Fibroblast of the conjunctiva (primary cell): Measurements from ENCODE around the gene DNMT3A.
A peak's percentile ranks its signal among the peaks of the same experiment; 100 is the strongest.

Experiments
- DNase-seq: peaks from one replicate; pipeline ENCODE4 v3.0.0-alpha.2; 2010; ENCODE audit warnings: low read depth

Gene DNMT3A

DNA sequence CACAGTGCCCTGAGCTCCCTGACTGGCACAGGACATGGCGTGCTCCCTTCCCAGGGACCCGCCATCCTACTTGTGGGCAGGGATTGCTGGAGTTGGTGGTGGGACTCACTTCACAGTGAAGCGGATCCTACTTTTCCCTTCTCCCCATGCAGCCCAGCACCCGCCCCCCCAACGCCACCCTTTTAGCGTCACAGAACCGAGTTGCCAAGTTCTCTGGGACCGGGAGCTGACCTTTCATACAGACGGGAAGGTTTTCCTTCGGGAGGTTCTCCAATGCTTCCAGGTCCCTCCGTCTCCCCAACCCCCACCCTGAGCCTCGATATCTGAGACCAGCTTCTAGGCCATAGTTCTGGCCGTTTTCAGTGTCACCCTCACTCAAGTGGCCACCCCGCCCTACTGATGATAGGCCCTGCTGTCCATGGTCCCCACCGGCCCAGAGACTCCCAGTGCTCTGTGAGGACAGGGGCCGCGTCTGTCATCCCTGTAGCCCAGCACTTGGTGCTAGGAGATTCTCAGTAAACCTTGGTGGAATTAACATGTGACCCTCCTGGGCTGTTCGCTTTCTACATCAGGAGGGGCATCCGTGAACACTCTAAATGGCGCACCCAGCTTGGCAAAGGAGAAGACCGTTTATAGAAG is 1.6 kb upstream of the DNMT3A start:
- no peak for DNase-seq

DNA sequence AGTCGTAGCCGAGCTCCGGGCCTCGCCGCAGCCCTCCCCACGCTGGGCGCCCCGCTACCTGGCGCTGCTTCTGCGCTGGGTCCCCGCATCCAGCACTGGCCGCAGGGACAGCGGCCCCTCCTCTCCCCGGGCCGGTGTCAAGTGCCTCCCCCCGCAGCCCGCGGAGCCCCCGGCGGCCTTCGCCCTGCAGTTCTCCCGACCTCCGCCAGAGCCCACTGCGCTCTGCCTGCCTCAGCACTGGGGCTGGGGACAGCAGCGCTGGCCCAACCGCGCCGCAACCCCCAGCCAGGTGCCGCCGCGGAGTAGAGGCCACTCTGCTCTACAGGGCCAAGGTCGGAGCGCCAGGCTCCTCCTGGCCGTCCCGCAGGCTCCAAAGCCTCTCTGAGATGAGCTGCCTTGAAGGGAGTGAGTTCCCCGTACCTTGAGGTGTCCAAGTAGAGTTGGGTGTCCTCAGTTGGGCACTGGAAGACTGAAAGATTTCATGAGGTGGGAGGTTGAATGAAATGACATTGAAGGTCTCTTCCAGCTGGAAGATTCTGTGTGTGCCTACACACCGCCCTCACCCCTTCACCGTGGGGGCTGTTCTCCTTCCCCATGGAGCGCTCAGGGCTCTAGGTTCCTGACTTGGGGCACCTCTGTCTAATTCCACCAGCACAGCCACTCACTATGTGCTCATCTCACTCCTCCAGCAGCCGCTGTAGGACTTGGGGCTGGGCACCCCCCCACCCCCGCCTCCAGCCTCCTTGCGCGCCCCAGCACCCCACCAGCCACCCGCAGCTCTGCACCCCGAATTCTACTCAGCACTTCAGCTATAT is 854 bp upstream of the DNMT3A start:
- peak; percentile 43 for DNase-seq

DNA sequence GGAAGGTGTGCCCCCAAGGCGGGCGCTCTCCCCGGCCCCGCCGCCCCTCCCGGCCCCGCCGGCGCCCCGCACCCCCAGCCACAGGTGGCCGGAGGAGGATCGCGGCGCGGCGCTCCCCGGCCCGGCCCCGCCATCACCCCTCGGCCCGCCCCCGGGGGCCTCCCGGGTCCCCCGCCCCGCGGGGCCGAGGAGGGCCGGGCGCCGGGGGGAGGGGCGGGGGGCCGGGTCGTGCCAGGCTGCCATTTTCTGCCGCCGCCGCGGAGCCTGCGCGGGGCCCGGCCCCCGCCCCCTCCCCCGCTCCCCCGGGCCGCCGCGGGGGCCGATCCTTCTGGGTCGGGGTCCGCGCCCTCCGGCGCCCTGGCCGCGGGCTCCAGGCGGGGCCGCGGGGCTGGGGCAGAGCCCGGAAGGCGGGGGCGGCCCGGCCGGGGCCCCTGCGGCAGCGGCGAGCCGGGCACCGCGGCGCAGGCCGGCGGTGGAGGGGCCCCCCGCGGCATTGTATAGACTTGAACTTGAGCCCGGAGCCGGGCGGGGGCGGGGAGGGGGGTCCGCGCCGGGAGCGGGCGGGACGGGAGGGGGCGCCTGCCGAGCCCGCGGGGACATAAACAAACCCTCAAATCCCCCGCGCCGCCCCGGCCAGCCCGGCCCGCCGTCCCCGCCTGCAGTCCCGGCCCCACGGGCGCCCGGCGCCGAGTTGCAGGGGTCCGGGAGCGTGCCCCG is 556 bp downstream of the DNMT3A start:
- DNase-seq, result no peak

DNA sequence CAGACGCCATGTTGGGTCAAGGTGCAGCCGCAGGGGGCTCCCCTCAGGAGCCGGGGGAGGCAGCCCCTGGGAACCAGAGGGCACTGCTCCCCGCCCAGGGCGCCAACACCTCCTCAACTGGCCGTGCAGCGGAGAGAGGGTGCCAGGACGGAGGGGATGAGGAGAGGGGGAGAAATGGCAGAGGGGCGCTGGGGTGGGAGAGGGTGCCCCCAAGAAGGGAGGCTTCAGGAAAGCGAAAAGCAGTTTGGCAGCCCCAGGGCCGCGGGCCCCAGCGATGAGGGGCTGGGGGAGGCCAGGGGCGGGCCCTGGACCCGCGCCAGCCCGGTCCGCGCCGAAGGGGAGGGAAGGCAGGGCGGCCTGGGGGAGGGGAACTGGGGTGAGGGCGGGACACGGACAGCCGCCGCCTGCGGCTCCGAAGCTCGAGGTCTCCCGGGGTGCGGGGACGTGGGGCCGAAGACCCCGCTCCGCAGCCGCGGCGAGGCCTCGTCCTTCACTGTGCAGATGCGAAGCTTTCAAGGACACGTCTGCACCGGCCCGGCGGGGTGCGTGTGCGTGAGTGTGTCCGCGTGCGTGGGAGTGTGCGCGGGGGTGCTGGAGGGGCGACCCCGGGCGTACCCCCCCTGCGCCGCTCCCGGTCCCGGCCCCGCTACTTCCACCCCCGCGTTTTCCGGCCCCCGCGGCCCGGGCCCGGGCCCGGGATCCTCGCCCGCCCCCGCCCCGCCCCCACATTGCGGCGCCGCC is 1.4 kb downstream of the DNMT3A start:
- no peak for DNase-seq

DNA sequence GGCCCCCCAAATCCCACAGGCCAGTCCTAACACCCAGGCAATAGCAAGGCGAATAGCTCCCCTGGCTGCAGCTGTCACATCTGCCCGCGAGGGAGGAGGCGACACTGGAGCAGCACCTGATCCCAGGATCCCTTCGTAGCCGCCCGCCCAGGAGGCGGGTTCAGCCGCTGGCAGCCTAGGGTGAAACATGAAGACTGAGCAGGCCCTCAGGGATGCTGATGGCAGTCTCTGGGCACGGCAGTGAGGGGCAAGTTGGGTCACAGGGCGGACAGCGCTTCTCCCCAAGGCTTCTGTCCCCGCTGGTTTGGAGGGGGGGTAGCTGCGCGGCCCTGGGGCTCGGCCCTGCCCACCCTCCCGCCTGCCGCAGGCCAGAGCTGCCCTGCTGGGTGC is 1.9 kb downstream of the DNMT3A start:
- no peak for DNase-seq

DNA sequence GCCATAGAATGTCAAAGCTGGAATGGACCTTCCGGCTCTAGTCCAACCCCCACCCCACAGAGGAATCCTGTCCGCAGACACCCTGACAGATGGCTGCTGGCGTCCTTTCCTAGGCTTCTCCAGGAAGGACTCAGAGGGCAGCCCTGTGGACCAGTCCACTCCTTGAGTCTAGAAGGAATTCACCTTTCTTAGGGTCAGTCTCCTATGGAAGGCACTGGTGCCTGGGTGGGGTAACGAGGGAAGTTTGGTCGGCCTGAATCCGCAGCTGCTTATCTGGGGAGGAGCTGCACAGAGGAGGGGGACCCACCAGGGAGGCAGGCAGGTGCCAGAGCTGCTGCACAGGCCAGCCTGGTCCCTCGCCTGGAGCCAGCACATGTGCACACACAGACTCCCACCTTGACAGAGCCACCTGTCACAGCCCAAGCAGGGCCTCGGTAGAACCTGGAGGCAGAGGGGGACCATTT is 2.5 kb downstream of the DNMT3A start:
- no peak for DNase-seq

DNA sequence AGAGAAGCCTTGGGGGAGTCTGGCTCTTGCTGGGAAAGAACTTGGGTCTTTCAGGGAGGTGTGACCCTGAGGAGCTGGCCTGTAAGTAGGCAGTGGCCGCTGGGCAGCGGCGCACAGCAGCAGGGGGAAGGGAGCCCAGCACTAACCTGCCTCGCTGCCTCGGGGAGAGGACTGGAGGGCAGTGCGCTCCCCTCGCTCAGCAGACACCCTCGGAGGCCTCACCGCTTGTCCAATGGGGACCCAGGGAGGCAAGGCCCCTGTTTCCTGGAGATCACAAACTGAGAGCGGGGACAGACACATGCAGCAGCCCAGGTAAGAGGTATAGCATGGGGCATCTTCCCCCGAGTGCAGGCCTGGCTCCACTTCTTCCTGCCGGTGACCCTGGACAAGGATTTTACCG is 3.3 kb downstream of the DNMT3A start:
- DNase-seq, result no peak

DNA sequence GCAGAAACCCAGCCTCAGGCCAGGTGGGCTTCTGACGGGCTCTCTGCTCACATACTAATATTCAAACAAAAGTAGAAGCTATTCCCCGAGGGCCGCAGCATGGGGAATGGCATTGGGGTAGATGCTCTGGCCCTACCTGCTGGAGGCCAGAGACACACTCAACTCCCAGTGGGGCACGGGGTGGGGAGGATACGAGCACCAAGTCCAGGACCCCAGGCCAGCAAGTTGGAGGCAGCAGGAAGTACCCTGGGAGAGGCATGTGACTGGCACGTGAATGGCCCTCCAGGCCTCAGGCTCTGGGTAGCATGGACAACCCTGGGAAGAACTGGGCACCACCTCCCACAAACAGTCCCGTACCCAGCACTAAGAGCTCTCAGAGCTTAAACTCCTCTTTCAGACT is 3.8 kb downstream of the DNMT3A start:
- DNase-seq, result no peak

DNA sequence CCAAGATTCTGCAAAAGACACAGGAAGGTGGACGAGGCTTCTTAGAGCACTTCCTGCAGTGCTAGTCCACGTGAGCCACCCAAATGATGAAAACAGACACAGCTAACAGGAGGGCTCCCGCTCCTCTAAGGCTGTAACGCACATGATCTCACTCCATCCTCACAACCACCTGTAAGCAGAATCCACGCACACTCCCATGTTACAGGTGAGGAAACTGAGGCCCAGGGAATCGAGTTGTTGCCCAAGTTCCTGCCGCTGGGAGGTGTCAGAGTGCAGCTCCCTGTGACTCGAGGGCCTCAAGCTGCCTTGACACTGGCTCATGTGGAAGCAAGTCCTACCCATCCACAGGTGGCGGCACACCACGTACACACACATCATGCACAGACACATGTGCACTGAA is 4.4 kb downstream of the DNMT3A start:
- DNase-seq, result no peak

DNA sequence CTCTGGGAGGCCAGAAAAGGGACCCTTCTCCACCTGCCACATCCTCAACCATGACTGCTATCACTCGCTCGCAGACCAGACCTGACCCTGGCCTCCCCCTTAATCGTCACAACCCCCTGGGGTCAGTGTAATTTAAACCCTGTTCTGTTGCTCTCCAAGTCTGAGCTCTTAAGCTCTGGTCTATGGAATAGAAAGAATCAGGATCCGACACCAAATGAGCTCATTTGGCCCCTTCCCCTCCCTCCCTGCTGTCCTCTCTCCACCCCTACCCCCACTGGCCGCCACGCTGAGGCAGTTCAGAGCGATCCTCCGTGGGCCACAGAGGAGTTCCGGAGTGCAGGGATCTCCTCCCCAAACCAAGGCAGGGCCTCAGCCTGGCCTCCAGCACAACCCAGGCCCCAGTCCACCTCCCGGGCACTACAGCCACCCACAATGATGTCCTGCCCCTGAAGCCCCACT is 5.3 kb downstream of the DNMT3A start:
- no peak for DNase-seq

DNA sequence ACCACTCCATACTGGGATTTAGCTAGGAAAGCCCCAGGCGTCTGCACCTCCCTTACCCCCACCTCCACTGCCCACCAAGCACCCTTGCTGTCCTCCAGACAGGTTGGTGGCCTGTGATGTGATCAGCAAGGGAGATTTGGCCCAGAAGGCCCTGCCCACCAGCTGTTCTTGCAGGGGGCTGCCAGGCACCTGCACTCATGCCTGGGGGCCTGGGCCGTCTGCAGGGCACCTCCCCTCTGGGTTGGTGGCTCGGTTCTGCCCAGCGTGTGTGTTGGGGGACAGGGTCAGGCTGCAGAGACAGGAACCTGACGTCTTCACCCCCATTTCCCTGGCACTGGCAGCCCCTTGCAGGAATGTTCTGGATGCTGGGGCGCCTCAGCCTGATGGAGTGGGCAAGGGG is 5.8 kb downstream of the DNMT3A start:
- no peak for DNase-seq

DNA sequence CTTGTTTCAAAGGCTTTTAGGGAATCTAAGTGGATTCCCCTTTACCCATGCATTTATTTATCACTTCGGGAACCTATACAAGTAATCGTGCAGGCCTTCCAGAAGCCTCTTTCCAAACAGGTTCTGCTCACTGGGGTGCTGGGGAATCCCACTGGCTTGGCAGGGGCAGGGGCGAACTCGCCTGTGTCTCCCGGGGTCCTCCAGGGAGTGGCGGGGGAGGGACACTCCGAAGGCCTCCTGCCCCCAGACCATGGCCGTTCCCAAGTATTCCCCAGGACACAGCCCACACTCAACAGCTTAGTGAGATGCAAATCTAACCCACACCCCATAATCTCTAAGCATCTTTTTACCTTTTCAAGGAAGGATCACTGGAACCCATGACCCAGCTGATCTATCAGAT is 6.5 kb downstream of the DNMT3A start:
- no peak for DNase-seq

DNA sequence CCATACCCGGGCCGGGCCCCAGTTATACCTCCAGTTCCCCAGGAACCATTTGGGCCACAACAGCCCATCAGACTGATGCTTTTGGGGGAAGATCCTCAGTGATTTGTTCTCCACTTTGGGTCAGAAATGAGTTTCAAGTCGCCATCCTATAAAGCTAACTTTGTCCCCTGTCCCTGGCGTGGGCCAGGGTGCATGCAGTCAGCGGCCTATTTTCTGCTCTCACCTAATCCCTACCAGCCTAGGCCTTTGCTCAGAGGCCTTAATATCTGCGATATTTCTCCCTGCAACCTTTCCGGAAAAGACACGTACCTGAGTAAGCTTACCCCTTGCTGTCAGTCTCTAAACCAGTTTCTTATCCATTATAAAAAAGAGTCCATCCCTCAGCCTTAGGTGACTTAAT is 7.2 kb downstream of the DNMT3A start:
- no peak for DNase-seq

DNA sequence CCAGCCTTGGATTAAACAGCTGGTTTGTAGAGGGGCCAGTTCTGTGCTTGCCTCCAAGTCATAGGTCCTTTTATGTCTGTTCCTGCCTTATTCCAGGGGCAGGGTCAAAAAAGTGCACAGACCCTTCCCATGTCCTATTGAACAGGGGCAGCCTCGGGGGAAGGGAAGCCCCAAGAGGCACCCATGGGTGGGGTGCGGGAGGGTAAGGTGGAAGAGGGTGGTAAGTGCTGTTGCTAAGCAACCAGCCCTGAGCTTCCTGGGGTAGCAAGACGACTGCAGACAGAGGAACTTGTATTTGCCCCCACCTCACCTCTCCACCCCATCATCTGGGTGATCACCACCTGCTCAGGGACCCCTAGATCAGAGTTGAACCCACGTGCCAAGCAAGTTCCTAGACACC is 7.7 kb downstream of the DNMT3A start:
- no peak for DNase-seq

DNA sequence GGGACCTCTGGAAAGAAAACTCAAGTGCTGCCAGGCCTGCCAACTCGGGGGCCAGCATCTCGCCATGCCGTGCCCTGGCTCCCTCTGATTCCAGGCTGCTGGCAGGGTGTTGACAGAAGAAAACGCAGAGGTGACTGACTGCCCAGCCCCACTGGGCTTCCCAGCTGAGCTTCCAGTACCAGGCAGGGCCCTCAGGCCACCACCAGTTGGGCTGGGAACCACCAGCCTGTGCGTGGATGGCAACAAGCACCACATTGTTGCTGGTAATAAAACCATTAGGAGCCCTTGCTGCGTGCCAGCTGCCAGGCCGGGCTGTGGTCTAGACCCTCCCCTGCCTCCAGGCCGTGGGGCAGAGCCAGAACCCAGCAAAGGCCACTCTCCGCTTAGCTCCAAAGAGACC is 9.2 kb downstream of the DNMT3A start:
- no peak for DNase-seq

DNA sequence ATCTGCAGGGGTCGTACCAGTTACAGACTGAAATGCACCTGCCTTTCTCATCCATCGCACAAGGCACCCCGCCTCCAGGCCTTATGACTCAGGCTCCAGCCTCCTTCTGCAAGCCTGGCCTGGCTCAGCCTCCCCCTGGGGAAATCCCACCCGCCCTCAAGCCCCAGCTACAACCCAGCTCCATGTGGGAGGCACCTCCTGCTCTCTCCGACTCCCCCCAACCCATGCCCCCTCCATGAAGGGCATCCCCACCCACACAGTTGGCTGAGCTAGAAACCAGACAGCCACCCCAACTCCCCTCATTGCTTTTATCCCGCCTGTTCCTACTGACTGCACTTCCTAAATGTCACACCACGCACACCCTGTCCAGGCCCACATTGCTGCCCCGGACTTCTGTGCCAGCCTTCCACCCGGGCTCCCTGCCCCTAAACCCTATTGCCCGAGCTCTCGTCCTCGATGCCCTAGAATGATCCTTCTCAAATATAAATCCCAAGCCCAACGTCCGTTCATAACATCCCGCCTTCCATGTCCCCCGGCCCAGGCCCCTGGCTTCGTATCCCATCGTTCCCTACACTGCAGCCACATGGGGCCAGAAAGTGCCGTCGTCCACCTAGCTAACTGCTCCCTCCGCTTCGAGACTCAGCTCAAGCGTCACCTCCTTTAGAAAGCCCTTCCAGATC is 9.9 kb downstream of the DNMT3A start:
- no peak for DNase-seq

DNA sequence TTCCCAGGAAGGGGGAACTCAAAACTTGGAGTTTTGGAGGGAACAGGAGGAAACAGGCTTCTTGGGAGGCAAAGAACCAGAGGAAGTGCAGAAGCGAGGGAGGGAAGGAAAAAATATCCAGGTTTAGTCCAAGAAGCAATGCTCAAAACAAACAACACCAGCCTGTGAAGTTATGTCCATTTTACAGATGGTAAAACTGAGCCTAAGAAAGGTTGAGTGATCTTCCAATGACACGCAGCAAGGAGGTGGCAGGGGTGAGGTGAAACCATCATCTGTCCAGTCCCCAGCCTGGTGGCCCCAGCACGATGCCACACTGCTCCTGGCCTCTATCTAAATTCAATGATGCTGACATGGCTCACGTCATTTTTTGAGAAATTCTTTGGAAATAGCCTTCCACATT is 10.8 kb downstream of the DNMT3A start:
- no peak for DNase-seq

DNA sequence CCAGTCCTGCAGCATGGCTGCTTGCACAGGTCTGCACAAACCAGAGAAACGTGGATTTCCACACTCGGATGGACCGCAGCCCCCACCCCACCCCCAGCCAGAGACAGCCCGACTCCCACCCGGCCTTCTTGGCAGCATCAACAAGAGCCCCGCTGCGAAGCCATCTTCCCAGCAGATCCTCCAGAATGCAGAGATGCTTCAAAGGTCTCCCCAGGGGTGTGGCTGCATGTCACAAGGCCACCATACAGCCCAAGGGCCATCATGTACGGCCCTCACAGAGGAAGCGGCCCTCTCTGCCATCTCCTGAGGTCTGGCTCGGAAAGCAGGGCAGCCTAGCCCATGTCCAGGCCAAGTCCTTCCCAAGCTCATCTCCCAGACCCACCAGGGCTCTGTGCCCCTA is 11.5 kb downstream of the DNMT3A start:
- no peak for DNase-seq

DNA sequence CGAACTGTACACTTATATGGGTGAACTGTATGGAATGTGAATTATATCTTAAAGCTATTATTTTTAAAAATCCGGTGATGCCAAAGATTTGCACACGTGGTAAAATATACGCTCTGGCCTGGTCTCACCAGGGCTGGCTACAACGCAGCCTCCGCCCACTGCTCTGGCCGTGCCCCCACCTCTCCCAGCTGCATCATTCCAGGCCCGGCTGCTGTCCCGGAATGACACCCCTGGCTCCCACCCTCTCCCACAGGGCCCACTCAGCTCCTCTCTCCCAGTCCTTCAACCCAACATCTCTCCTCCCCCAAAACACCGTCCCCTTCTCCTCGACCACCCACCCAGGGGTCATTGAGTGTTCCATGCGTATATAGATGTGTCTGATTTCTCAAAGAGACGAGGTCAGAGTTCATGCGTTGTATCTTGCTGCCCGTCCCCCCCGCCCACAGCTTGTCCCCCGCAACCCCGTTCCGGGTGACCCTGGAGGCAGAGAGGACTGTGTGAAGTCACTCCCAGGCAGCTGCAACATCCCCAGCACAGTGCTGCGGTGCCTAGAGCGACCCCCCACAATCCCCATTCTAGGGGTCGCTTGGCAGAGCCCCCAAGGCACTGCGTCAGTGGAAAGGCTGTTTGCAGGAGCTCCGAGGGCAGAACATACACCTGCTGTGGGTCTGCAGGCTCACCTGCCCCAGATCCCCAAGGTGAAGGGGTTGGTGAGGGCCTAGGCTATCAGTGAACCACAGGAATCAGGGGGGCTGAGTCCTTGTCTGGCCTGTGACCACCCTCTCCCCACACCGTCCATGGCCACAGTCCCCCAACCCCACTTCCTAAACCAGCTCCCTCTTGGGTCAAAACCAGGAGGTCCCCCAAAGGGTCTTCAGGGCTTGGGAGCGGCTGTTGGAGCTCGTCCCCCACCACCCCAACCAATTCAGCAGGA is 13.3 kb downstream of the DNMT3A start:
- no peak for DNase-seq

DNA sequence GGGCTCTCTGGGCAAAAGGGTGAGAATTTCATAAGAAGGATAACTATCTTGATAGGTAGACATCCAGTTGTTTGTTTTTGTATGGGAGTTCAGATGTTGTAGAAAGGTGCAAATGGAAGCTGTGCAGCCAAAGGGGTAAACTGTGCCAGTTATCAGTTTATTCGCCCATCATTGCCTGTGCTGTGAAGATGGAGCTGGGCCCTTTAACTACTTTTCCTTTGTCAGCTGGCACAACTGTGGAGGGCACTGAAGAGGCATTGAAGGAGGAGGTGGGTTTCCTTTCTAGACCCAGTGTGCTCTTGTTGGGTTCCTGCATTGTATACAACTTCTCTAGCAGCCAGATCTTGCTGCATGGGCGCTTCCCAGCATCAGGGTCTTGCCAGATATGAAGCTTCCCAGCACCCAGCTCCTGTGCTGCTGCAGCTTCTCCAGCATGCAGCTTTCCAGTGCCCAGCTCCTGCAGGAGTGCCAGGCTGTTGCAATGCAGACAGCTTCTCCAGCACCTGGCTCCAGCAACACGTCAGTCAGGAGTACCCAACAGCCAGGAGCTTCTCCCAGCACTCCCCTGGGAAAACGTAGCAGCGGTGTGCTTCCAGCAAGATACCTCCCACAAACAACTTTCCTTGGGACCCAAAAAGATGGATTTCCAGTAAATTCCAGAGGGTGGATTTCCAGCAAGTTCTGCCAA is 15.3 kb downstream of the DNMT3A start:
- no peak for DNase-seq
